SK-N-SH (cell line): ENCODE measurements around the gene LMBR1. TPM values are rescaled to one million over a fixed set of nuclear protein-coding genes. Genes with fewer than 3 reads are reported as not detected.

Experiments
- CTCF ChIA-PET: fragments of 300-600, 350-600 bp; formaldehyde crosslinking; extraction: SDS; loops from one replicate; lab custom pipeline; 2021; lab: Yijun Ruan, JAX
- POLR2A ChIA-PET: fragments of 350-600 bp; sonication (Branson Sonifier 250); formaldehyde crosslinking; extraction: SDS; loops from one replicate; lab custom pipeline; 2020; ENCODE audit warnings: antibody characterized with exemption, inconsistent platforms; lab: Yijun Ruan, JAX
- DNase-seq: peaks from one replicate; pipeline ENCODE4 v3.0.0; 2012
- H2AFZ ChIP-seq: fragments of 200-600 bp; sonication (generic); 2 replicates; pipeline ENCODE4 v1.8.1; 2016; ENCODE audit warnings: antibody characterized with exemption, mild to moderate bottlenecking, low read depth
- H3F3A ChIP-seq: fragments of 200-600 bp; sonication (generic); replicated peaks from 2 replicates; pipeline ENCODE3; 2016; ENCODE audit warnings: antibody characterized with exemption, mild to moderate bottlenecking; ENCODE audit not compliant: insufficient read depth
- H3K27ac ChIP-seq, 2 experiments: fragments of 200-500 bp in 1 of 2; fragments of 200-600 bp in 1 of 2; sonication (Bioruptor generic) in 1 of 2; sonication (generic), shearing (Covaris generic) in 1 of 2; 2 replicates each; pipeline versions ENCODE4 v1.5.1 to v1.6.1; 2014 to 2016; ENCODE audit warnings: low read depth in 2 of 2, inconsistent platforms in 1 of 2, low read length in 1 of 2, mild to moderate bottlenecking in 1 of 2, mixed read lengths in 1 of 2
- H3K27me3 ChIP-seq: fragments of 200-600 bp; sonication (generic), shearing (Covaris generic); 2 replicates; pipeline ENCODE4 v1.6.1; 2016; ENCODE audit warnings: mixed run types; ENCODE audit not compliant: insufficient read depth
- H3K36me3 ChIP-seq, 2 experiments: fragments of 200-500 bp in 1 of 2; fragments of 200-600 bp in 1 of 2; sonication (Bioruptor generic) in 1 of 2; sonication (generic) in 1 of 2; replicated peaks in 1 of 2; 2 replicates each; pipeline versions ENCODE3 to v1.5.1; 2014 to 2016; ENCODE audit warnings: low read length in 1 of 2, mild to moderate bottlenecking in 1 of 2; ENCODE audit not compliant: insufficient read depth in 2 of 2, control insufficient read depth in 1 of 2
- H3K4me1 ChIP-seq, 2 experiments: fragments of 200-500 bp in 1 of 2; fragments of 200-600 bp in 1 of 2; sonication (Bioruptor generic) in 1 of 2; sonication (generic), shearing (Covaris generic) in 1 of 2; 2 replicates each; pipeline versions ENCODE4 v1.5.1 to v1.6.1; 2014 to 2016; ENCODE audit warnings: low read depth in 1 of 2, low read length in 1 of 2, mixed run types in 1 of 2; ENCODE audit not compliant: insufficient read depth in 2 of 2, control insufficient read depth in 1 of 2
- H3K4me2 ChIP-seq: fragments of 200-600 bp; sonication (generic), shearing (Covaris generic); 2 replicates; pipeline ENCODE4 v1.6.1; 2017; ENCODE audit warnings: mixed run types
- H3K4me3 ChIP-seq, 2 experiments: fragments of 200-500 bp in 1 of 2; fragments of 200-600 bp in 1 of 2; sonication (Bioruptor generic) in 1 of 2; sonication (generic), shearing (Covaris generic) in 1 of 2; 2 replicates each; pipeline versions ENCODE4 v1.5.1 to v1.8.1; 2014 to 2016; ENCODE audit warnings: low read depth in 2 of 2, inconsistent platforms in 1 of 2, low read length in 1 of 2, mild to moderate bottlenecking in 1 of 2, mixed read lengths in 1 of 2, moderate library complexity in 1 of 2
- H3K79me2 ChIP-seq: fragments of 200-600 bp; sonication (generic); 2 replicates; pipeline ENCODE4 v1.8.1; 2017; ENCODE audit warnings: mild to moderate bottlenecking; ENCODE audit not compliant: insufficient read depth
- H3K9ac ChIP-seq: fragments of 200-600 bp; sonication (generic); 2 replicates; pipeline ENCODE4 v1.6.1; 2017; ENCODE audit warnings: mixed run types
- H3K9me2 ChIP-seq: fragments of 200-600 bp; sonication (generic); 2 replicates; pipeline ENCODE4 v1.6.1; 2017; ENCODE audit warnings: mixed run types
- H3K9me3 ChIP-seq: fragments of 200-600 bp; sonication (generic); 2 replicates; pipeline ENCODE4 v1.6.1; 2017; ENCODE audit warnings: mixed run types, mild to moderate bottlenecking, moderate library complexity
- H4K20me1 ChIP-seq: fragments of 200-600 bp; sonication (generic); 2 replicates; pipeline ENCODE4 v1.6.1; 2017; ENCODE audit warnings: mild to moderate bottlenecking, mixed run types; ENCODE audit not compliant: insufficient read depth
- CHD2 ChIP-seq: fragments of 150-350 bp; IDR thresholded peaks from 2 replicates; pipeline ENCODE4 v1.6.1; 2018; ENCODE audit warnings: low read length; ENCODE audit not compliant: partially characterized antibody
- EP300 ChIP-seq, 2 experiments: IDR thresholded peaks; 2 replicates each; pipeline versions ENCODE4 v1.4.0 to v1.6.1; 2012; ENCODE audit warnings: borderline replicate concordance in 1 of 2, low read depth in 1 of 2, low read length in 1 of 2
- FOSL2 ChIP-seq: IDR thresholded peaks from 2 replicates; pipeline ENCODE4 v1.4.0; 2012; ENCODE audit warnings: low read depth, mild to moderate bottlenecking, moderate library complexity, borderline replicate concordance
- FOXJ3 ChIP-seq: sonication (generic); formaldehyde crosslinking; IDR thresholded peaks from 2 replicates; pipeline ENCODE4 v1.5.1; 2020; ENCODE audit warnings: mild to moderate bottlenecking, missing genetic modification reagents
- FOXM1 ChIP-seq: IDR thresholded peaks from 2 replicates; pipeline ENCODE4 v1.4.0; 2012; ENCODE audit warnings: low read depth, mild to moderate bottlenecking
- MAX ChIP-seq: IDR thresholded peaks from 2 replicates; pipeline ENCODE4 v1.4.0; 2012; ENCODE audit warnings: low read depth
- MXI1 ChIP-seq: IDR thresholded peaks from 2 replicates; pipeline ENCODE4 v1.6.1; 2012; ENCODE audit warnings: mild to moderate bottlenecking, low read depth, low read length, improper control_type of control experiment
- RAD21 ChIP-seq: IDR thresholded peaks from 2 replicates; pipeline ENCODE4 v1.6.1; 2012; ENCODE audit warnings: mild to moderate bottlenecking, low read length
- RCOR1 ChIP-seq: fragments of 150-350 bp; IDR thresholded peaks from 2 replicates; pipeline ENCODE4 v1.6.1; 2017; ENCODE audit warnings: antibody characterized with exemption, low read length
- RXRA ChIP-seq: IDR thresholded peaks from 2 replicates; pipeline ENCODE4 v1.4.0; 2012; ENCODE audit warnings: low read depth, mild to moderate bottlenecking, borderline replicate concordance
- SMC3 ChIP-seq: IDR thresholded peaks from 2 replicates; pipeline ENCODE4 v1.6.1; 2012; ENCODE audit warnings: low read depth, low read length, improper control_type of control experiment
- TAF1 ChIP-seq: IDR thresholded peaks from 2 replicates; pipeline ENCODE4 v1.6.1; 2012; ENCODE audit warnings: low read depth, mild to moderate bottlenecking, low read length, moderate library complexity, borderline replicate concordance
- USF1 ChIP-seq: IDR thresholded peaks from 2 replicates; pipeline ENCODE4 v1.4.0; 2012; ENCODE audit warnings: low read depth, borderline replicate concordance
- YY1 ChIP-seq: IDR thresholded peaks from 2 replicates; pipeline ENCODE4 v1.4.0; 2012; ENCODE audit warnings: low read depth, mild to moderate bottlenecking
- WGBS: methylation state at CpG from one replicate; pipeline ENCODE4 v1.1.6; 2017; ENCODE audit warnings: low lambda C conversion rate; 5-methylcytosine and 5-hydroxymethylcytosine counted together
- polyA plus RNA-seq, 3 experiments: library from polyadenylated mRNA; depleted of rRNA; stranded (reverse); fragments of >200 nt; gene quantifications; 2 replicates each; pipeline ENCODE4 v1.2.3, GENCODE V29; 2012
- TF ChIP-seq, protein P1 (sequence below): IDR thresholded peaks from 2 replicates; pipeline ENCODE4; 2012
- TF ChIP-seq, protein P2 (sequence below): fragments of 150-350 bp; IDR thresholded peaks from 2 replicates; pipeline ENCODE4 v1.6.1; 2017; ENCODE audit warnings: antibody characterized with exemption, low read length, low read depth, borderline replicate concordance

The LMBR1 gene
- polyA plus RNA-seq, 1 of the 3 experiments (the other 2 are of a cell fraction) = 24.6 TPM

DNA sequence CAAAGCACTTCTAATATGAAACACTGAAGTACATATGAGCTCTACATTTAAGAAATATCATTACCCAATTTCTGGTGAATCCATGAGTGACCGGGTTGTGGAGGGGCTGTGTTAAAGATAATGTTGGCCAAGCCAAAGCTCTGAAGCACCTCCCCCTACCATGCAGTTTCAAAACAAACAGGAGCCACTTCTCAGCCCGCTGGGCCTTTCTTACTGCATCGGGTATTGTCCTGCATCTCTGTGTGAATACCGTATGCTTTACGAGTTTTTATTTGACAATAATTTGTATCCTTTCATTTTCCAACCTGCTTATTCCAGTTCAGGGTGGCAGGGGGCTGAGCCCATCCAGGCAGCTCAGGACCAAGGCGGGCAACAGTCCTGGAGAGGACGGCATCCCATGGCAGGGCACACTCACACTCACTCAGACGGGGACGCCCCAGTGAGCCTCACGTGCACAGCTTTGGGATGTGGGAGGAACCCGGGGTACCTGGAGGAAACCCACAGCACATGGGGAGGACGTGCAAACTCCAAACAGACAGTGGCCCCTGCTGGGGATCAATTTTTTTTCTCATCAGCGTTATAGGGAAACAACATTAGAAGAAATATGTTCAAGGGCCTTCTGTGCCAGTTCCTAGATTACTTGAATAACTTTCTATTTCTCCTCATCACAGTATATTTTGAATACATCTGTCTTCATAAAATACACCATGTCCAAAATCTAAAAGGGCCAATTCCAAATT lies 250.5 kb downstream of the LMBR1 start (continued):
- TF ChIP-seq, protein P1, sequence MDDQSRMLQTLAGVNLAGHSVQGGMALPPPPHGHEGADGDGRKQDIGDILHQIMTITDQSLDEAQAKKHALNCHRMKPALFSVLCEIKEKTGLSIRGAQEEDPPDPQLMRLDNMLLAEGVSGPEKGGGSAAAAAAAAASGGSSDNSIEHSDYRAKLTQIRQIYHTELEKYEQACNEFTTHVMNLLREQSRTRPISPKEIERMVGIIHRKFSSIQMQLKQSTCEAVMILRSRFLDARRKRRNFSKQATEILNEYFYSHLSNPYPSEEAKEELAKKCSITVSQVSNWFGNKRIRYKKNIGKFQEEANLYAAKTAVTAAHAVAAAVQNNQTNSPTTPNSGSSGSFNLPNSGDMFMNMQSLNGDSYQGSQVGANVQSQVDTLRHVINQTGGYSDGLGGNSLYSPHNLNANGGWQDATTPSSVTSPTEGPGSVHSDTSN = no peak
- no peak for TF ChIP-seq RCOR1

DNA sequence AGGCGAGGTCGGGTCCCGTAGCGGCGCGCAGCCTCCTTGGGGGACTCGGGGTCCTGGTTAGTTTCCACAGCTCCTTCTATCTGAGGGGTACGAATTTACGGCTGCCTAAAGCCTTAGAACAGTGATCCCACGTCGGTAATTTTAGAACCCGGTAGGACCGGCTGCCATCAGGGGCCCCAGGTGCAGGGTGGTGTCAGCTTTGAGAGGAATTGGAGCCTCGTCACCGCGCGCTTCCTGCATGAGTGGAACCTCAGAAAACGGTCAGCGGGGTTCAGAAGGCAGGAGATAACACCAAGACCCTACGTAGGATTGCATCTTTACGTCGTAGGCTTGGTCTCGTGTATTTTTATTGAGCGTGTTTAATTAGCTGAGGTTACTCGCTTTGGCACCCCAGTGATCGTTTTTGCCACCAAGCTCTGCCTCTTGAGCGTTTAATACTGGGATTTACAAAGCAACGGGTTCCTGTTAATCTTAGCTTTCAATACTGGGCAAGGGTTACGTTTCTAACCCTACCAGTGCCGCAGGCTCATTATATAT lies 252.0 kb downstream of the LMBR1 start:
- no peaks in the 10 kb centered on the region for H3F3A ChIP-seq
- H3K4me3 ChIP-seq = peak overlapping the region; percentile 78 to 100
- ChIA-PET CTCF (interaction anchor here (0.8 to 1.7 kb wide), 7 partner anchors 10 to 175 kb away, joined by 3 to 5 read pairs (median 3); no protein-coding TSS in a partner anchor), POLR2A (no interaction called here)
- H2AFZ ChIP-seq = peak overlapping the region; percentile 88
- H3K9ac ChIP-seq = peak overlapping the region; percentile 80
- H3K4me1 ChIP-seq = peaks cover 9 to 19% of the 10 kb centered on the region in 2 experiments; a peak in 3 of 4 replicates
- no peaks in the 10 kb centered on the region for H4K20me1 ChIP-seq
- peak overlapping the region; percentile 32 to 89; a peak in 3 of 4 replicates for H3K27ac ChIP-seq
- H3K27me3 ChIP-seq = no peaks in the 10 kb centered on the region
- H3K79me2 ChIP-seq = no peaks in the 10 kb centered on the region
- no peak for DNase-seq
- TF ChIP-seq YY1 (peak; percentile 49; the same call in 1 of the 2 replicates), CHD2 (no peak), TAF1 (0 out of 2 replicates have a peak, but pooled peaks have one; percentile 54), FOXM1 (no peak), FOXJ3 (CRISPR knock-in tag) (0 out of 2 replicates have a peak, but pooled peaks have one; percentile 9)
- TF ChIP-seq, all 33 proteins: peak for 3
- Histone ChIP-seq H3K9me2 (no peaks in the 10 kb centered on the region), H3K9me3 (no peaks in the 10 kb centered on the region), H3K36me3 (no peaks in the 10 kb centered on the region), H3K4me2 (peak overlapping the region; percentile 79)
- 10% methylated on average over 27 of the region's 30 CpGs for WGBS

GRCh38 chr7:156640257-156640948 lies 252.6 kb downstream of the LMBR1 start, which contains the start of gene RNF32:
Gene RNF32 (plus strand): TSS chr7:156640774. CDS start chr7:156643878, 3,104 bp downstream.
- Histone ChIP-seq H3K9ac (peak within 1 kb of the TSS; percentile 80), H3K4me1 (peaks cover 9 to 19% of the 10 kb centered on the region in 2 experiments; a peak in 3 of 4 replicates), H4K20me1 (no peaks in the 10 kb centered on the region), H3K9me2 (no peaks in the 10 kb centered on the region), H2AFZ (peak within 1 kb of the TSS; percentile 90), H3K4me3 (peak within 1 kb of the TSS; percentile 78 to 100), H3K79me2 (no peaks in the 10 kb centered on the region), H3K4me2 (peak within 1 kb of the TSS; percentile 79), H3K27me3 (no peaks in the 10 kb centered on the region), H3K9me3 (no peaks in the 10 kb centered on the region), H3F3A (no peaks in the 10 kb centered on the region), H3K27ac (peak within 1 kb of the TSS; percentile 32 to 89; a peak in 3 of 4 replicates), H3K36me3 (no peaks in the 10 kb centered on the region)
- 0% methylated on average over 27 of the region's 85 CpGs for WGBS
- DNase-seq = peak; percentile 100
- ChIA-PET CTCF (interaction anchor here (0.9 to 1.2 kb wide), 4 partner anchors 9 to 126 kb away, joined by 3 to 5 read pairs (median 3); no protein-coding TSS in a partner anchor), POLR2A (no interaction called here)
- TF ChIP-seq EP300 (IDR thresholded peaks at IDR 0.05; ENCODE audit: borderline replicate concordance in 1 of 2, low read depth in 1 of 2, low read length in 1 of 2) (no peak), RAD21 (no peak), TAF1 (no peak), USF1 (no peak), MXI1 (peak; percentile 63; the same call in 1 of the 2 replicates), FOSL2 (no peak), RXRA (no peak), FOXM1 (no peak), SMC3 (no peak; the same call in 1 of the 2 replicates), MAX (peak; percentile 99)
- TF ChIP-seq, protein P2, sequence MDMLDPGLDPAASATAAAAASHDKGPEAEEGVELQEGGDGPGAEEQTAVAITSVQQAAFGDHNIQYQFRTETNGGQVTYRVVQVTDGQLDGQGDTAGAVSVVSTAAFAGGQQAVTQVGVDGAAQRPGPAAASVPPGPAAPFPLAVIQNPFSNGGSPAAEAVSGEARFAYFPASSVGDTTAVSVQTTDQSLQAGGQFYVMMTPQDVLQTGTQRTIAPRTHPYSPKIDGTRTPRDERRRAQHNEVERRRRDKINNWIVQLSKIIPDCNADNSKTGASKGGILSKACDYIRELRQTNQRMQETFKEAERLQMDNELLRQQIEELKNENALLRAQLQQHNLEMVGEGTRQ = no peak
